ENCODE data around the gene CD36.

The CD36 gene

GRCh38 chr7:80639011-80639410, 569 bp downstream of the CD36 start:
- H3K4me3 ChIP-seq (ENCODE audit: low read depth, low read length) = no peak overlapping the region
- H3K4me1 ChIP-seq (ENCODE audit: control insufficient read depth, insufficient read depth, low read length) = no peaks in the 10 kb centered on the region
- no peak overlapping the region for H3K9ac ChIP-seq (ENCODE audit: low read length)
- H3K27ac ChIP-seq (ENCODE audit: low read depth, low read length) = no peak overlapping the region
- H3K9me3 ChIP-seq (ENCODE audit: control insufficient read depth, insufficient read depth, low read depth, low read length) = no peaks in the 10 kb centered on the region
- H3K27me3 ChIP-seq (ENCODE audit: control insufficient read depth, insufficient read depth, low read length) = no peaks in the 10 kb centered on the region
- no peaks in the 10 kb centered on the region for H3K36me3 ChIP-seq (ENCODE audit: control insufficient read depth, insufficient read depth, low read length)

DNA sequence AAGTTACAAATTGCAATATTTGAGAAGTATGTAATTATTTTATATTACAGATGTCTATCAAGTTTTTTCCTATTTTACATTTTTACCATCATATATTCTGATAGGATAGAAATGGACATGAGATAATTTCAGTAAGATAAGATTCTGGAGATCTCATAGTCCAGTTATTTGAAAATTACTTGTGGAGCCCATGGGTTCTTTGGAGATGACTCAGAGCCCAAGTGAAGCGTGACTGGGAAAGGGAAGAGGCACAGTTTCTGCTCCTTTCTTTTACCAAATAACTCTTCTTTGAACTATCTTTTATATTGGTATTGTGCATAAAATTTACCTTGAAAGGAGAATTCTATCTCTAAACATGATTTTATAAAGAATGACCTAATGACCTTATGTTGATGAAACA, 2.4 kb downstream of the CD36 start:
- Histone ChIP-seq H3K9ac (ENCODE audit: low read length) (no peak overlapping the region), H3K27ac (ENCODE audit: low read depth, low read length) (no peak overlapping the region), H3K9me3 (ENCODE audit: control insufficient read depth, insufficient read depth, low read depth, low read length) (no peaks in the 10 kb centered on the region), H3K36me3 (ENCODE audit: control insufficient read depth, insufficient read depth, low read length) (no peaks in the 10 kb centered on the region), H3K4me1 (ENCODE audit: control insufficient read depth, insufficient read depth, low read length) (no peaks in the 10 kb centered on the region), H3K4me3 (ENCODE audit: low read depth, low read length) (no peak overlapping the region), H3K27me3 (ENCODE audit: control insufficient read depth, insufficient read depth, low read length) (no peaks in the 10 kb centered on the region)

DNA sequence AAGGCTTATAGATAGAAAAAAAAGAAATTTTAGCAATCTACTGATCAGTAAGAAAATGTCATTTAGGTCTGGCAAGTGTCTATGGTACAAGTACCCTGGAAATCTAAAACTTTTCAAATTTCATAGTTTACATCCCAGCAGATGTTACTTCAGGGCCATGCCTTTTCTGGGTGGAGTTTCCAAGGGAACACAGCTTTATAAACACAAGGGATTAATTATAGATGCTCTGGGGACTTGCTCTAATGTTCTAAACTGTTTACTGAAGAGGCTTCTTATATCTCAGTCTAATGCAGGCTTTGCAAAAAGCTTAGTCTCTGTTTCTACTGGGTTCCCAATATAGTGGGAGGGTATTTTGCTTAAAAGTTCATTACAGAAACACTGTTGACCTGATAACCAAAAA, 3.1 kb downstream of the CD36 start:
- no peak overlapping the region for H3K4me3 ChIP-seq (ENCODE audit: low read depth, low read length)
- no peaks in the 10 kb centered on the region for H3K27me3 ChIP-seq (ENCODE audit: control insufficient read depth, insufficient read depth, low read length)
- no peak overlapping the region for H3K9ac ChIP-seq (ENCODE audit: low read length)
- H3K27ac ChIP-seq (ENCODE audit: low read depth, low read length) = no peak overlapping the region
- H3K4me1 ChIP-seq (ENCODE audit: control insufficient read depth, insufficient read depth, low read length) = no peaks in the 10 kb centered on the region
- no peaks in the 10 kb centered on the region for H3K36me3 ChIP-seq (ENCODE audit: control insufficient read depth, insufficient read depth, low read length)
- H3K9me3 ChIP-seq (ENCODE audit: control insufficient read depth, insufficient read depth, low read depth, low read length) = no peaks in the 10 kb centered on the region

GRCh38 chr7:80642871-80643270, 4.4 kb downstream of the CD36 start:
- Histone ChIP-seq H3K9me3 (ENCODE audit: control insufficient read depth, insufficient read depth, low read depth, low read length) (no peaks in the 10 kb centered on the region), H3K9ac (ENCODE audit: low read length) (no peak overlapping the region), H3K36me3 (ENCODE audit: control insufficient read depth, insufficient read depth, low read length) (no peaks in the 10 kb centered on the region), H3K4me1 (ENCODE audit: control insufficient read depth, insufficient read depth, low read length) (no peaks in the 10 kb centered on the region), H3K27me3 (ENCODE audit: control insufficient read depth, insufficient read depth, low read length) (no peaks in the 10 kb centered on the region), H3K4me3 (ENCODE audit: low read depth, low read length) (no peak overlapping the region), H3K27ac (ENCODE audit: low read depth, low read length) (no peak overlapping the region)

GRCh38 chr7:80643336-80643915, 5.0 kb downstream of the CD36 start:
- Histone ChIP-seq H3K4me3 (ENCODE audit: low read depth, low read length) (no peak overlapping the region), H3K27me3 (ENCODE audit: control insufficient read depth, insufficient read depth, low read length) (no peaks in the 10 kb centered on the region)

DNA sequence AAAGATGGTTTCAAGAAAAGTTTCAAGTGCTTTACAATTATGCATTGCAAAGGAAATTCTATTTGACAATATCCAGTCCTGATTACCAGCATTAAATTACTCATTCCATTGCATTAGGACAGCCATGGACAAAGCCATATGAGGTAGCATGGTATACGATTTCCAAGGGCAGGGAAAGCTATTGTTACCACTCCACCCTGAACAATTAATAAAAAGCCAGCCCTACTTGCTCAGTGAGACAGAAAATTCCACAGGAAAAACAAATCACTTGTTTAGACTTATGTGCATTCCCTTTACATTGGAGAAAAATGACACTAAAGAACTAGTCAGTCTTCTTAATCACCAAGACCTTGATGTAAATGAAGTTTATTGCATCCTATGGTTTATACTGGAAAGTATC, 5.6 kb downstream of the CD36 start:
- no peaks in the 10 kb centered on the region for H3K27me3 ChIP-seq (ENCODE audit: control insufficient read depth, insufficient read depth, low read length)

More at GRCh38 chr7:80643336-80643915, 5.0 kb downstream of the CD36 start:
- H3K9ac ChIP-seq (ENCODE audit: low read length) = no peak overlapping the region
- H3K9me3 ChIP-seq (ENCODE audit: control insufficient read depth, insufficient read depth, low read depth, low read length) = no peaks in the 10 kb centered on the region
- H3K27ac ChIP-seq (ENCODE audit: low read depth, low read length) = no peak overlapping the region
- H3K36me3 ChIP-seq (ENCODE audit: control insufficient read depth, insufficient read depth, low read length) = no peaks in the 10 kb centered on the region
- H3K4me1 ChIP-seq (ENCODE audit: control insufficient read depth, insufficient read depth, low read length) = no peaks in the 10 kb centered on the region

DNA sequence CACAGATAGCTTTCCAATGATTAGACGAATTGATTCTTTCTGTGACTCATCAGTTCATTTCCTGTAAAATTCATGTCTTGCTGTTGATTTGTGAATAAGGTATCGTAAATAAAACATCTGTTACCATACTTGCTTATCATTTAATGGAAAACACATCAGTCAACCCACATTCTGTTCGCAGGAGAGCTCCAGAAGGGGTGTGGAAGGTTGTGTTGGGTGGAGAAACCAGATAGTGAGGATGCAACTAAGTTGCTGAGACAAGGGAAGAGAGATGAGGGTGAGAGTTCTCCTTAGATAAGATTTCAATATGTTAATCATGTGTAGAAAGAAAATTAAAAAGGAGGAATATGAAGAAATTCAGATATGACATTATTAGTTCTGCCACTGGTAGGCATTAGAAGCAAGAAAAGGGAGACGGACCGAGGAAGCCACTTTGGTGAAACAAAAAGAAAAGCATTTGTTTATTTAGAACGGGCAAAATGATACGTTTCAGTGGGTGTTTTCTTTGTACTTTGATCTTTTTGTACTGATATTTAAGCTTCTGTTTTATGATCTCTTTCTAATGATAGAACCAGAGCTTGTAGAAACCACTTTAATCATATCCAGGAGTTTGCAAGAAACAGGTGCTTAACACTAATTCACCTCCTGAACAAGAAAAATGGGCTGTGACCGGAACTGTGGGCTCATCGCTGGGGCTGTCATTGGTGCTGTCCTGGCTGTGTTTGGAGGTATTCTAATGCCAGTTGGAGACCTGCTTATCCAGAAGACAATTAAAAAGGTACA, 7.8 kb downstream of the CD36 start:
- H3K9ac ChIP-seq (ENCODE audit: low read length) = no peak overlapping the region
- no peaks in the 10 kb centered on the region for H3K4me1 ChIP-seq (ENCODE audit: control insufficient read depth, insufficient read depth, low read length)
- no peak overlapping the region for H3K4me3 ChIP-seq (ENCODE audit: low read depth, low read length)
- H3K27me3 ChIP-seq (ENCODE audit: control insufficient read depth, insufficient read depth, low read length) = no peaks in the 10 kb centered on the region
- H3K9me3 ChIP-seq (ENCODE audit: control insufficient read depth, insufficient read depth, low read depth, low read length) = no peaks in the 10 kb centered on the region
- no peak overlapping the region for H3K27ac ChIP-seq (ENCODE audit: low read depth, low read length)
- H3K36me3 ChIP-seq (ENCODE audit: control insufficient read depth, insufficient read depth, low read length) = no peaks in the 10 kb centered on the region

More for the DNA sequence above, 5.6 kb downstream of the CD36 start:
- no peak overlapping the region for H3K27ac ChIP-seq (ENCODE audit: low read depth, low read length)
- no peak overlapping the region for H3K9ac ChIP-seq (ENCODE audit: low read length)
- no peaks in the 10 kb centered on the region for H3K9me3 ChIP-seq (ENCODE audit: control insufficient read depth, insufficient read depth, low read depth, low read length)
- no peaks in the 10 kb centered on the region for H3K36me3 ChIP-seq (ENCODE audit: control insufficient read depth, insufficient read depth, low read length)
- no peaks in the 10 kb centered on the region for H3K4me1 ChIP-seq (ENCODE audit: control insufficient read depth, insufficient read depth, low read length)
- no peak overlapping the region for H3K4me3 ChIP-seq (ENCODE audit: low read depth, low read length)

GRCh38 chr7:80647436-80647835, 9.0 kb downstream of the CD36 start:
- H3K9ac ChIP-seq (ENCODE audit: low read length) = no peak overlapping the region
- H3K4me1 ChIP-seq (ENCODE audit: control insufficient read depth, insufficient read depth, low read length) = no peaks in the 10 kb centered on the region
- no peak overlapping the region for H3K4me3 ChIP-seq (ENCODE audit: low read depth, low read length)
- no peaks in the 10 kb centered on the region for H3K27me3 ChIP-seq (ENCODE audit: control insufficient read depth, insufficient read depth, low read length)
- H3K36me3 ChIP-seq (ENCODE audit: control insufficient read depth, insufficient read depth, low read length) = no peaks in the 10 kb centered on the region
- no peaks in the 10 kb centered on the region for H3K9me3 ChIP-seq (ENCODE audit: control insufficient read depth, insufficient read depth, low read depth, low read length)
- H3K27ac ChIP-seq (ENCODE audit: low read depth, low read length) = no peak overlapping the region

GRCh38 chr7:80648031-80648600, 9.7 kb downstream of the CD36 start:
- H3K9me3 ChIP-seq (ENCODE audit: control insufficient read depth, insufficient read depth, low read depth, low read length) = no peaks in the 10 kb centered on the region
- H3K36me3 ChIP-seq (ENCODE audit: control insufficient read depth, insufficient read depth, low read length) = no peaks in the 10 kb centered on the region
- H3K4me3 ChIP-seq (ENCODE audit: low read depth, low read length) = no peak overlapping the region
- H3K27ac ChIP-seq (ENCODE audit: low read depth, low read length) = no peak overlapping the region
- no peaks in the 10 kb centered on the region for H3K4me1 ChIP-seq (ENCODE audit: control insufficient read depth, insufficient read depth, low read length)
- no peaks in the 10 kb centered on the region for H3K27me3 ChIP-seq (ENCODE audit: control insufficient read depth, insufficient read depth, low read length)
- H3K9ac ChIP-seq (ENCODE audit: low read length) = no peak overlapping the region

- Histone ChIP-seq H3K27ac (ENCODE audit: low read depth, low read length) (no peak overlapping the region), H3K27me3 (ENCODE audit: control insufficient read depth, insufficient read depth, low read length) (no peaks in the 10 kb centered on the region), H3K9ac (ENCODE audit: low read length) (no peak overlapping the region), H3K9me3 (ENCODE audit: control insufficient read depth, insufficient read depth, low read depth, low read length) (no peaks in the 10 kb centered on the region), H3K36me3 (ENCODE audit: control insufficient read depth, insufficient read depth, low read length) (no peaks in the 10 kb centered on the region), H3K4me1 (ENCODE audit: control insufficient read depth, insufficient read depth, low read length) (no peaks in the 10 kb centered on the region), H3K4me3 (ENCODE audit: low read depth, low read length) (no peak overlapping the region)
Measured at GRCh38 chr7:80649011-80649410, 10.6 kb downstream of the CD36 start.

DNA sequence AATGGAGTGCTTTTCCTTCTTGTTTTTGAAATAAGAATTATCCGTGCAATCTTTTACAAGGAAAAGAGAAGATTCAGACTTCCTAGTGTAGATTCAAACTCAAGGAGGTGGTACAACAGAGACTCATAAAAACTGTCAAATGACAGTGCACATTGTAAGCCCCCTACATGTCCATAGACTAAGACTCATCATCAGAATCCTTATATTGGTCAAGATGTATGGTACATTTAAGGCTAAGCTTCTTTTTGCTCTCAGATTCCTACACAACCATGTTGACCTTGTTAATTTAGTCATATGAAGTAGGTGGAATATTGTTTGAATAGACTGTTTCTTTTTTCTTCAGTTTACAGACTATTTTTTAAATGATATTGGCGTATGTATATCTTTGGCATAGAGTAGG, 11.6 kb downstream of the CD36 start:
- Histone ChIP-seq H3K27me3 (ENCODE audit: control insufficient read depth, insufficient read depth, low read length) (no peaks in the 10 kb centered on the region), H3K4me1 (ENCODE audit: control insufficient read depth, insufficient read depth, low read length) (no peaks in the 10 kb centered on the region), H3K36me3 (ENCODE audit: control insufficient read depth, insufficient read depth, low read length) (no peaks in the 10 kb centered on the region), H3K4me3 (ENCODE audit: low read depth, low read length) (no peak overlapping the region), H3K27ac (ENCODE audit: low read depth, low read length) (no peak overlapping the region), H3K9me3 (ENCODE audit: control insufficient read depth, insufficient read depth, low read depth, low read length) (no peaks in the 10 kb centered on the region), H3K9ac (ENCODE audit: low read length) (no peak overlapping the region)
